Mucosa of descending colon (tissue), 3 donors: ENCODE measurements around the gene SUZ12. TPM values are rescaled to one million over a fixed set of nuclear protein-coding genes. Genes with fewer than 3 reads are reported as not detected.
"Not testable (repeated sequence)": the region's sequence is repeated elsewhere in the genome, so short reads cannot be mapped to it uniquely, and the experiment has no call there.

Experiments
- ATAC-seq: fragments of 200-7000 bp; cut with Tn5 transposase; one replicate; pipeline ENCODE4 v1.9.1; 2020; ENCODE audit warnings: mild to moderate bottlenecking, moderate library complexity
- DNase-seq, 3 donors: peaks; one replicate each; pipeline ENCODE4 v3.0.0-alpha.2; 2020
- H3K36me3 ChIP-seq: fragments of 200-600 bp; one replicate; pipeline ENCODE4 v1.8.0; 2021; ENCODE audit warnings: low read depth, mild to moderate bottlenecking
- H3K4me1 ChIP-seq: fragments of 200-600 bp; one replicate; pipeline ENCODE4 v1.8.0; 2021; ENCODE audit warnings: low read depth, mild to moderate bottlenecking
- H3K4me3 ChIP-seq: fragments of 200-600 bp; one replicate; pipeline ENCODE4 v1.8.0; 2021; ENCODE audit warnings: mild to moderate bottlenecking
- H3K9me3 ChIP-seq: fragments of 200-600 bp; one replicate; pipeline ENCODE4 v1.8.0; 2021; ENCODE audit warnings: mild to moderate bottlenecking
- CTCF ChIP-seq: fragments of 200-600 bp; IDR thresholded peaks from one replicate; pipeline ENCODE4 v1.8.0; 2022; ENCODE audit warnings: antibody characterized with exemption, mild to moderate bottlenecking
- intact Hi-C, 2 donors: fragments of 100-400 bp; cut with DNase I in 1 of 2; cut with micrococcal nuclease in 1 of 2; formaldehyde crosslinking; loops; one replicate each; pipeline versions ENCODE4 v1.11.0 to v1.11.1; 2022; cut with DNase I, micrococcal nuclease
- total RNA-seq, 3 donors: library from RNA; stranded (reverse); fragmentation: NEBNext Ultra II Directional in 2 of 3; extraction: Animal tissue kit (Norgen Biotek cat#: 25700) in 2 of 3; gene quantifications; one replicate each; pipeline versions ENCODE4 v1.2.1 to v1.2.4, GENCODE V29; 2021 to 2023
- donor health status: DM: no; HTN: no; CAD: no; lungs with moderate emphysema.
- donor health status: DM: no; HTN: no; CAD: no.
- donor health status: DM: no; HTN: yes; CAD: no.

SUZ12 gene
- total RNA-seq, 3 donors from 2014 or later = 20.0 to 30.7 (median 20.9) TPM

GRCh38 chr17:31907342-31907962, 29.4 kb upstream of the SUZ12 start:
- DNase-seq = peak in 1 of 3 donors; percentile 52
- no peaks in the 10 kb centered on the region for H3K9me3 ChIP-seq
- no peak overlapping the region for H3K4me3 ChIP-seq
- no peaks in the 10 kb centered on the region for H3K36me3 ChIP-seq
- no peak for TF ChIP-seq CTCF
- intact Hi-C loops = no loop called here
- no peaks in the 10 kb centered on the region for H3K4me1 ChIP-seq
- ATAC-seq = no peak

- Histone ChIP-seq H3K4me1 (no peaks in the 10 kb centered on the region), H3K4me3 (no peak overlapping the region), H3K9me3 (no peaks in the 10 kb centered on the region), H3K36me3 (no peaks in the 10 kb centered on the region)
- peak in 1 of 3 donors; percentile 14 for DNase-seq
- no peak for ATAC-seq
- intact Hi-C loops = no loop called here
- TF ChIP-seq CTCF = no peak
Measured at GRCh38 chr17:31908386-31908785, 28.4 kb upstream of the SUZ12 start.

GRCh38 chr17:31912705-31913104, 24.1 kb upstream of the SUZ12 start:
- H3K4me1 ChIP-seq, intact Hi-C loops, H3K4me3 ChIP-seq, H3K36me3 ChIP-seq, DNase-seq, ATAC-seq, H3K9me3 ChIP-seq: not testable (repeated sequence)

GRCh38 chr17:31915456-31916100, 21.2 kb upstream of the SUZ12 start:
- DNase-seq (no peak), ATAC-seq (no peak)
- no peaks in the 10 kb centered on the region for H3K36me3 ChIP-seq
- intact Hi-C loops = no loop called here
- H3K9me3 ChIP-seq = no peaks in the 10 kb centered on the region
- TF ChIP-seq CTCF = no peak
- H3K4me1 ChIP-seq = no peaks in the 10 kb centered on the region
- H3K4me3 ChIP-seq = no peak overlapping the region

GRCh38 chr17:31916491-31917064, 20.2 kb upstream of the SUZ12 start:
- Histone ChIP-seq H3K4me1 (no peaks in the 10 kb centered on the region), H3K36me3 (no peaks in the 10 kb centered on the region), H3K4me3 (no peak overlapping the region), H3K9me3 (no peaks in the 10 kb centered on the region)
- DNase-seq = no peak
- no peak for TF ChIP-seq CTCF
- no peak for ATAC-seq
- intact Hi-C loops = no loop called here

GRCh38 chr17:31917065-31917529, 19.7 kb upstream of the SUZ12 start:
- Histone ChIP-seq H3K4me1 (no peaks in the 10 kb centered on the region), H3K9me3 (no peaks in the 10 kb centered on the region), H3K36me3 (no peaks in the 10 kb centered on the region), H3K4me3 (no peak overlapping the region)
- DNase-seq = peak in 1 of 3 donors; percentile 32
- no peak for TF ChIP-seq CTCF
- ATAC-seq = peak; percentile 79
- intact Hi-C loops = no loop called here

- H3K9me3 ChIP-seq, DNase-seq, H3K4me1 ChIP-seq, intact Hi-C loops, H3K36me3 ChIP-seq, H3K4me3 ChIP-seq, ATAC-seq: not testable (repeated sequence)
Measured at GRCh38 chr17:31917721-31918120, 19.1 kb upstream of the SUZ12 start.
